HG02588 (cell line): Measurements from ENCODE around the gene MNDA.

ENCODE experiments used
- ATAC-seq: cut with Tn5 transposase; IDR thresholded peaks from one replicate; pipeline ENCODE4 v1.9.1; 2021; ENCODE audit warnings: mild to moderate bottlenecking, moderate library complexity; ENCODE audit not compliant: unreplicated experiment

Gene MNDA

DNA sequence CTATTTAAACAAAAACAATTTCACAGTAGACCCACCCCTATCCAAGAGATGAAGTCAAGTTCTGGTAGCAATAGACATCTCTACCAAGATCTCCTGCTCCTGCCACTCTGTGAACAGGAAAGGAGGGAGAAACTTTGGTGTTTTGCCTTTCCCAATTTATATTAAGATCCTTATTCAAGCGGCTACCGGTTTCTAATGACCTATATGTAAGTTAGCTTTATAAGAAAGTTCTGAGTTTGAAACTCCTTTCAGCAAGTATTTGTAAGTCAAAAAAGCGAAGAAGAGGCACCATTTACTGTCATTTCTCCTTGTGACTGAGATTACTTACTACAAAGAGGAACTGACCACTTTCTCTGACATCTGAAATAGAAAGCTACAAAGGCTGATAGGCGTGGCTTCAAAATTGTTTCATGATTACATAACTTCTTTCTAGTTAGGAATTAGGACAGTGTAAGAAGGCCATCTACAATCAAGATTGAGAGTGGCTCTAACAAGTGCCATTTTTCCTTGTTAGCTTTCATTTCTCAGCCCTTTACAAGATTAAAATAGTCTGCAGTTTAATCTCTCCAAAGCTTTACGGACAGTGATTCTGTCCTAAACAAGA lies at the start of gene MNDA:
Gene MNDA, plus strand, starts transcription at position 448 of the 604 bp plus-strand sequence. CDS start 10,803 bp downstream, outside the sequence.
- peak; percentile 87 for ATAC-seq

DNA sequence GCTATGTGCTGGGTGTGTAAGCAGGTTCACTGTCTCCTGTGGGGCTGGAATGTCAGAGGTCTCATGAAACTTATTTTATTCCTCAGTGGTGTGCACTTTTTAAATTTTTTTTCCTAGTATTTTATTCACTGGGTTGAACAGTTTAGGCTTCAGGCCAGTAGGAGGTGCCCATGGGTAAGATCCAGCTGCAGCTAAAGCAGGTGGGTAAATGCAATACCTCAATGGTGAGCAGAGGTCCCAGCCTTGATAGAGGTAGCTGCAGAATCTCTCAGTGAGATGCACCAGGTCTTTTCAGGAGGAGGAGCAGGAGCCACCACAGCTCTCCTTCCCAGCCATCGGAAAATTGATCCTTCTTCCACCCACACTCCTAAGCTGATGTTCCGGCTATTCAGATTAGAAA lies 37.5 kb upstream of the MNDA start:
- ATAC-seq, result peak; percentile 46

DNA sequence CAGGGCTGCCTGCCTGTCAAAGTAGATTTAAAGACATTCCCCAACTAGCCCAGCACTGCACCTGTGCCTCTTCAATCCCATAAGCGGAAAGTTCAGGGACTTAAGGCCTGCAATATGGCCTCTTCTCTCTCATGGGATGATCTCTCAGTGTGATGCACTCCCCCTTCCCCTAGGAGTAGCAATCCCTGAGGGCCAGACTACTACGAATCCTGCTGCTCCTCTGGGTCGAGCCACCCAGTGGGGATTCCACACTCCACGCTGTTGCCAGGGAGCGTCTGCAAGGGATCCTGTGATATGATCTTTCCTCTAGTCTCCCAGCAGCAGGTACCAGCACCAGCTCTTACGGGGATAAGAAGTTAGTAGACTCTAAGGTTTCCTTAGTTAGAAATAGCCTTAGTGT lies 36.9 kb upstream of the MNDA start:
- no peak for ATAC-seq

DNA sequence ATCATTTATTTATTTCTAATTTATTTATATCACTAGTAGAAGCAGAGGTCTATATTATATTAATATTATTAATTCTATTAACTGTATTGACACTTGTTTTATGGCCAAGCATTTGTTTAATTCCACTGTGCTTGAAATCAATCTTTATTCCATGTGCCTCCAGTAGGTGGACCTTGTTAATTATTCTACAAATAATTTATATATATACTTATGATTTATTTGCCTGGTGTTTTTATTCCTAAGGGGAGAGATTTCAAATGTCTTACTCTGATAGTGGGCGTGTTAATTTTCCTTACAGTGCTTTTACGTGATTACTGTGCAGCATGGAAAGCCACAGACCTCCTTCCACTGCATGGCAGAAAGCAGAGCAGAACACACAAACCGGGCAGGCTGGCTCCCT lies 32.6 kb upstream of the MNDA start:
- no peak for ATAC-seq

DNA sequence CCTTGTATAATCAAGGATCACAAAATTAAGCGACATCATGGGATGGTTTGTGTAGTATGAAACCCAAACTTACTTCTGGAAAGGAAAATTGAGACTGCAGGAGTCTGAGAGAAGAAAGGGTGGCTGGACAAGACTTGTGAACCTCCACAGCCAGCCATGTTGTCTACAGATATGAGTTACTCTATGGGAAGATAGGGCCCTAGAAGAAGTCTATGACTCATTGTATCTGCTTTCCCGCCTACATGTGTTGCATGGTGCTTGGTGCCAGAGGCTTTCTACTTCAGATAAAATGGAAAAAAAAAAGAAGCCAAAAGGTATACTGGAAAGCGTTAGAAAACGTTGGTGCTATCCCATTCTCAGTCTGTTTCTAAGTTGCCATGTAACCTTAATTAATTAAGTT lies 31.5 kb upstream of the MNDA start:
- no peak for ATAC-seq

DNA sequence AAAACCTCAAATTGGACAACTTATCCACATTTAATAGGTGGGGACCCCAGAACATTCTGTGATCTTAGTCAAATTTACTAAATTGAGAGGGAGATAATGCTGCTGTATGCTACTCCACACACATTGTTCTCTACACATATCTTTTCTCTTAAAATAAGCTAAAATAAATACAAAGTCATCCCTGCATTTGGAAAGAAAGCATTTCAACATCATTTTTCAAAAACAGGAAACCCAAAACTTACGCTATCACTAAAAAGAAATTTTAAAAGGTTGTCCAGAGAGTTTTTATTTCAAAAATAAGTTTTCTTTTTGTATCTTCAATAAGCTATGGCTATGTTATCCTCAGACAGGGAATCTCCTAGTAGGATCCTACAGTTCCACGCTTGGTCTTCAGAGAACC lies 30.6 kb upstream of the MNDA start:
- ATAC-seq, result no peak

DNA sequence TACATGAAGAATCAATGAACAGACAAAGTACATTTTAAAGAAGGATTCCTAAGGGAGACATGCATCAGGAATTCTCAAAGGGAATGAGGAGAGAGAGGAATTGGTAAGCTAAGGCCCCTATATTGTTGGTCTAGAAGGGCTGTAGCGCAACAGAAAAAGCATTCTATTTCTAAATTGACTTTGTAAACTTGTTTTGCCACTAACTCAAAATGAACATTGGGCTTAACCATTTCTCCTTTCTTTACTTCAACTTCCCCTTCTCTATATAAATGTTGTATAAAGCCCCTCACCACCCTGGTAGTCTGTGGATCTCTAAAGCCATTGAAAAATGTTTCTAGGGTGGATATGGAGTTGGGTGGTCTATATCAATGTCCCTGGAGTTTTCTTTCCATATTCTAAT lies 29.8 kb upstream of the MNDA start:
- ATAC-seq, result no peak

DNA sequence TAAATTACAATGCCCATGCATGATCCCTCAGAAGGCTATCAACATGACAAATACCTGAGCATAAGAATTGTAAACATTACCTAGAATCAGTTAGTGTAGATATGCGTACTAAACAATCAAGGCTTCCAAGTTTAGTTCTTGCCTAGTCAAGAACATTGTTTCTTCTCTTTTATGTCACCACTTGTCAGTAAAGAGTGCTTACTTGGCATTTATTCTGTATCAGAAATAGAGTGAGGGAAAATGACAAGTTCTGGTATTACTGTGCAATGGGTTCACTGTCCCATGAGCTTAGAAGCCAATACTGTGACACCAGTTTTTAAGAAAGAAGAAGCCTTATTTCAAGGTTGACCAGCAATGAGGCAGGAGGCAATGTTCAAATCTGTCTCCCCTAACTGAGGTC lies 27.5 kb upstream of the MNDA start:
- no peak for ATAC-seq

DNA sequence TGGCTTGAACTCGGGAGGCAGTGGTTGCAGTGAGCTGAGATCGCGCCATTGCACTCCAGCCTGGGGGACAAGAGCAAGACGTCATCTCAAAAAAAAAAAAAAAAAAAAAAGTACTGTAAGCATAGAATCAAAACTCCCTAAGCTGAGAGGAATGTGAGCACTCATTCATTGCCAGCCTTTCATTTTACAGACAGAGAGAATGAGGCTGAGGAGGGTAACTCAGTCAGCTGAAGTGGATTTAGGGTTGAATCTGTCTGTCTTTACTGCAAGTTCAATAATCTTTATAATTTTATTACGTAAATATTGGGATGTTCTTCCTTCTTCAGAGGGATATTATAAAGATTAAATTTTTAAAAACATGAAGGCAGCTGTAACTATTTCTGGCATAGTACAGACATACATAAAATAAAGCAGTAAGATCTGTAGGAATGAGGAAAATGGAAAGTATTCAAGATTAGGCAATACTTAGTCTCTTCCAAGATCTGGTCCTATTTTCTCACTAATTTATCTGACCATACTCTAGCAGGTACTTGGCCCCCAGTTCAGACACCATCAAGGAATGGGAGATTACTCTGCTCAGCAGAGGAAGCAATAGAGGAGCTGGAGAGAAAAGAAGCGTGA lies 24.1 kb upstream of the MNDA start:
- ATAC-seq, result no peak

DNA sequence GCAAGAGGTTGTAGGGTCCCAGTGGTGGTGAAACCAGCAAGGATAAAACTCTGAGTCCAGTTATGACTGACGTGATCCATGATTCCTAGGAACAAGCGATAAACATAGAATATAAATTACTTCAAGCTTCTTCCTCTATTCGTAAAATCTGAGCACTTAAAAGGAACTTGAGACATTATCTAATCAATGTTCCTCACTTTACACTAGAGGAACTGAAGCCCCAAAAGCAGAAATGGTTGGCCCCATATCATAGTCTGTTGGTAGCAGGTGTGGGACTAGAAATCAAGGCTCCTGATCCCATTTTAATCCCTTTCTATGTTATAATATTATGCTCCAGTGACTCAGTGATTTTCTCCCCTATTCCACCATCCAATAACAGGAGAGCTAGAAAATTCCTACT lies 21.9 kb upstream of the MNDA start:
- no peak for ATAC-seq

DNA sequence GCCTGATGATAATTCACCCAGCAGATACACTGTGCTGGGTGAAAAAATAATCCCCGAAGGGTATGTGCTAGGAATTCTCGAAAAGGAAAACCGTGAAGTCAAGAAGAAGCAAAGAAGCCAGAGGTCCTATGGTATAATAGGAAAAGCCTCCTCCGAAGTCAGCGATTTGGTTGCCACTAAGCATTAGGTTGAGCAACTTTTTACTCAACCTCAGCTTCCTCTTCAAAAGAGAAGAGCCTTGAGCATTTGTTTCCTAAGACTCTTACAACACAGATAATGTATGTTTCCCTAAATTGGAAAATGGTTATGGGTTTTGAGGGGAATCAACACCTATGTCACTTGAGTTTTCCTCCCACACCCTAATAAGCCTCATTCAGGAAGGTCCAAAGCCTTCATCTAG lies 21.3 kb upstream of the MNDA start:
- ATAC-seq, result no peak

DNA sequence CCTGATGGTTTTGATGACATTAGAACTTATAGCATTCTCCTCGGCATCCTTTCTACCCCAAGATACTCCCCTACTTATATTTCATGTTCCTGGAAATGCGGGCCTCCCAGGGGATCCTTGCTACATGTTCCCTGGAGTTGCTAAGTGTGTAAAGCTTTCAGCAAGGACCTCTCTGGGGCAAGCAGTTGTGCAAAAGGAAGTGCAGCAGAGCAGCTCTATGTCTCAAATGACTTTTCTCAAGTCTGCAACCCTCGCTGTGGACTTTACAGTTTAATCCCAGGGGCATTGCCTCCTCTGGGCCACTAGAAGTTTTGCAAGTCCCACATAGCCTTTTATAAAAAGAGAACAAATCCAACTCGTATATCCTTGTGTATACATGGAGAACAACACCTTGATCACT lies 20.8 kb upstream of the MNDA start:
- no peak for ATAC-seq

DNA sequence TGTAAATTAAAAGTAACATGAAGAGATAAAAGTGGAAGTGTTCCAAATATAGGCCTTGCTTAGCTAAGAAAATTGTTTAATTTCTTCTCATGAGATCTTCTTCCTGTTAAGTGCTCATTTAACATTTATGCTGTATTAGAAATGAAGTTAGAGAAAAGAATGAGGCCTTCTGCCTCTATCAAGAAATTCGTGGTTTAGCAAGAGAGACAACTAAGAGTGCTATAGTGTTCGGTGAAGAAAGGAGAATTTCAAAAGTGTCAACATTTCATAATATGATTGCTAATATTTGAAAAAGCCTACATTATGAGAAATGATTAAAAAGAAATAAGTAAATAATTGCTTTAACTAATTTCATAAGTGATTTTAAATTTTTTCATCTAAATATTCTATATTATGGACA lies 18.8 kb upstream of the MNDA start:
- no peak for ATAC-seq

DNA sequence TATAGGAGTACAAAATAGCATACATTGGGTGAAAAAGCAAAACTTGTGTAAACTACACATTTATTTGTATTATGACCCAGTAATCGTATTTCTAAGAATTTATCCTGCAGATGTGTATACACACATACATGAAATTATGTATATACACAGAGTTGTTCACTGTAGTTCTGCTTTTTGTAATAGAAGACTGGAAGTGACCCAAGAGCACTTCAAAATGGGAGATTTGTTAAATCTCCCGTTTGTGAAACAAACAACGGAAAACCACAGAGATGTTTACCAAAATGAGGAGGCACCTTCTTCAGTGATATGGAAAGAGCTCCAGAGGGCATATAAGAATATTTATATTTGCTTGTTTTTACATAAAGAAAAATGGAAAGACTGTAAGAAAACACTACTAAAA lies 18.0 kb upstream of the MNDA start:
- no peak for ATAC-seq

DNA sequence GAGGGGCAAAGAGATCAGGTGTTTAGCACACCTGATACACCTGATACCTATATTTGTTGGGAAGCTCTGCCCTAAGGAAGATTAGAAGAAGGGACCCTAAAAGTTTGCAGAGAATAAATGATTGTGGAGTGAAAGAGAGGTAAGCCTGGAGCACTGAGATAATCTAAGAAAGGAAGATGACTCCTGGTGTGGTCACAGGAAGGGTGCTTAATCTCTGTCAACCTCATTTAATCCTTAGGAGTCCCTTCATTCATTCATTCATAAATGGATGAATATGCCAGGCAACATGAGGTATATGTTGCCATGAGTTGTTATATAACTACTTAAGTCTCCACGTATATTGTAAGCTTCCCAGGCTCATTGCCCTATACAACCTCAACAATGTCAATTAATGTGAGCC lies 16.2 kb upstream of the MNDA start:
- no peak for ATAC-seq

DNA sequence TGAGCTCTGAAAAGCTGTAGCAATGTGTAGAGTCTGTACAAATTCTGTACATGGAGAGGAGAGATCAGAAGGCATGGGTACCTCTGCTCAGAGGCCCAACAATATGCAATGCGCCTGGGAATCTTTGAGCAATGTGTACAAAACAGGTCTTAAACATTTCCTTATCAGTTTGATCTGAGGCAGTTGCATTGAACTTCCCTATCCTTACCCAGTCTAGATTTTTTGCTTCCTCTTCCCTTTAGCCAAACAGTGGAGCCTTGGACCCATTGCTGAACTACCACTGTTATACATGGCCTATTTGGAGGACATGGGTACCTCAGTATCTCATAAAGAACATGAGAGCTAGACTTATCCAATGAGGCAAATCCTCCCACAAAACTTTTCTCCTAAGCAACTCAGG lies 12.6 kb upstream of the MNDA start:
- ATAC-seq, result no peak

DNA sequence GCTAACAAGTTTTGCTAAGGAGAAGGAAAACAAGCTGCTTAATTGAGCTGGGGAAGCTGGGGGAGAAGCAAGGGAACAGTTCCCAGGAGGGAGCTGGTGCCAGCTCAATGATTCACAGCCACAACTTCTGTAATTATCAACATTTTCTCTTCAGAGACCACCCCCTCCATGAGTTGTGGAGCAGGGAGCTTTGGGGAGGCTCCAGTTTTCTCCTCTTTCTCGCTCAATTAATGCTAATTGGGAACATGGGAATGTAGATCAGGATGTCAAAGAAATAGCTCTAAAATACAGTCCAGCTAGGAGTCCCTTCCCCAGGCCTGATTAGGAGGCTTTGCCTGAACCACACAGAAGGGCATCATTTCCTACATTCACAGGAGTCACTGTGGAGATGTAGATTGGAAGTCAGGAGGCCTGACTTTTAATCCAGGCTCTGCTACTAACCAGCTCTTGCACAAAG lies 12.1 kb upstream of the MNDA start:
- no peak for ATAC-seq

DNA sequence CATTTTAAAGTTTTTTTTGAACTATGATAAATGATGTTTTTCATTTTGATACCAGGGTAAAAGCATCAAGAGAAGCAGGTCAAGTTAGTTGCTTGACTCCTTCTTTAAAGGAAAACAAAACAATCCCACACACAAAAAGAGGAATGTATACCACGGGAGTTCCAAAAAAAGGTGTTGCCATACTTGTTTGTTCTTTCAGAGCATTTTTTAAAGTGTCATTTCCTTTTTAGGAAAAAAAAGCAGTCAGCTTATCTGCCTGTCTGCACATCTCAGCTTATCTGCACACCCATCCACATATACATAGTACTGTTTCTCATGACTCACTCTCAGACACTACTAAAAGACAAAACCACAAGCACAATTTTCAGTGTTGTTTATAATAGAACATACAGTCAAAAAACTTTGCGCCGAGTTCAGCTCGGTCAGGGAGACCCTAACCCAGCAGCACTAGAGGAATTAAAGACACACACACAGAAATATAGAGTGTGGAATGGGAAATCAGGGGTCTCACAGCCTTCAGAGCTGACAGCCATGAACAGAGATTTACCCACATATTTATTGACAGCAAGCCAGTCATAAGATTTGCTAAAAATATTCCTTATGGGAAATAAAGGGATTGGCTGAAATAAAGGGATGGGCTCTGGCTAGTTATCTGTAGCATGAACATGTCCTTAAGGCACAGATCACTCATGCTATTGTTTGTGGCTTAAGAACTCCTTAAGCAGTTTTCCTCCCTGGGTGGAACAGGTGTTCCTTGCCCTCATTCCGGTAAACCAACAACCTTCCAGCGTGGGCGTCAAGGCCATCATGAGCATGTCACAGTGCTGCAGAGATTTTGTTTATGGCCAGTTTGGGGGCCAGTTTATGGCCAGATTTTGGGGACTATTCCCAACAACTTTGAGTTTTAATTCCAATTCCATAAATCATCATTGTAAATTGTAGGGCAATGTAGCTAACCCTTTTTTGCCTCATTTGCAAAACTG lies 11.4 kb upstream of the MNDA start:
- ATAC-seq, result peak; percentile 57

DNA sequence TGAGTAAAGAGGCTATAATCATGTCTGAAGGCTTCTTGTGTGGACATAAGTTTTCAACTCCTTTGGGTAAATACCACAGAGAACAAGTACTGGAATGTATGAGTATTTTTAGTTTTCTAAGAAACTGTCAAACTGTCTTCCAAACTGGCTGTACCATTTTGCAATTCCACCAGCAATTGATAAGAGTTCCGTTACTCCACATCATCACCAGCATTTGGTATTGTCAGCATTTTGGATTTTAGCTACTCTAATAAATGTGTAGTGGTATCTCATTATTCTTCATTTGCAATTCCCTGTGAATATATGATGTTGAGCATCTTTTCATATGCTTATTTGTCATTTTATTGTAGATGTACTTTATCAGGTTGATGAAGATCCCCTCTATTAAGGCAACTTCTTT lies 9.4 kb upstream of the MNDA start:
- ATAC-seq, result no peak

DNA sequence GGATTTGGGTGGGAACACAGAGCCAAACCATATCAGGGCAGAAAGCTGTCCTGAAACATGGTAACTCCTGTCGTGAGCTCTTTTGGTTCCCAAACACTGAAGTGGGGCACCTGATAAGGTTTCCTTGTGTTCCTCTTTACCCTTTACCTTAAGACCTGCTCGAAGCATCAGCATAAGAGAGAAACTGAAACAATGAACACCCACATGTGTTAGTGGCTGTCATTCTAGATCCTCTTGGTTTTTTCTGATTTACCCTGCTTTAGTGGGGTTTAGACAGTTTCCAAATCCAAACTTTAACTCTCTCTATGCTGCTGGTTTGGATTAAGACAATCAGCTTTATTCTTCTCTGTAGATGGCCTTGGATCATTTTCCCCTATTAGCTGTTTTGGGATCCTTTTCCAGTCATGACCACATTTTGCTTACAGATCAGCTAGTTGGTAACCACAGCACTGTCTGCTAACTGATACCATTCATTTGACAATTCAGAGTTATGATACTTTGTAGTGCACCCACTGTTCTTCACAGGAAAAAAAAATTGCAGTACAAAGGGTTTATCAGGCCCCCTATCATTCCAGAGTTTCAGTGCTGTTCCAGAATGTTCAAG lies 975 bp upstream of the MNDA start:
- ATAC-seq, result peak; percentile 47

DNA sequence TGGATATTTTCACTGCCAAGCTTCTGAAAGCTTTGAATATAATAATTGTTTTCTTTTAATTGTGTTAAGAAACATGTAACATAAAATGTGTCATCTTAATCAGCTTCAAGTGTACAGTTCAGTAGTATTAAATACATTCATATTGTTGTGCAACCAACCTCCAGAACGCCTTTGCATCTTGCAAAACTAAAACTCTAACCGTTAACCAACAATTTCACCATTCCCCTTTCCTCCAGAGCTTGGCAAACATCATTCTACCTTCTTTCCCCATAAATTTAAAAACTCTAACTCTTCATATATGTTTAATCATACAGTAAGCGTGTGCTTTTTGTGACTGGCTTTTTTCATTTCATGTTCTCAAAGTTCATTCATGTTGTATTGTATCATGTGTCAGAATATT lies 2.1 kb downstream of the MNDA start:
- no peak for ATAC-seq
